SH-SY5Y (cell line): ENCODE measurements around the gene ADNP2.

Experiments used
- GATA2 ChIP-seq: IDR thresholded peaks from 2 replicates; pipeline ENCODE4 v1.6.1; 2011; ENCODE audit warnings: mild to moderate bottlenecking, low read depth, low read length
- GATA3 ChIP-seq: IDR thresholded peaks from 2 replicates; pipeline ENCODE4 v1.6.1; 2011; ENCODE audit warnings: low read depth, mild to moderate bottlenecking, low read length, moderate library complexity

DNA sequence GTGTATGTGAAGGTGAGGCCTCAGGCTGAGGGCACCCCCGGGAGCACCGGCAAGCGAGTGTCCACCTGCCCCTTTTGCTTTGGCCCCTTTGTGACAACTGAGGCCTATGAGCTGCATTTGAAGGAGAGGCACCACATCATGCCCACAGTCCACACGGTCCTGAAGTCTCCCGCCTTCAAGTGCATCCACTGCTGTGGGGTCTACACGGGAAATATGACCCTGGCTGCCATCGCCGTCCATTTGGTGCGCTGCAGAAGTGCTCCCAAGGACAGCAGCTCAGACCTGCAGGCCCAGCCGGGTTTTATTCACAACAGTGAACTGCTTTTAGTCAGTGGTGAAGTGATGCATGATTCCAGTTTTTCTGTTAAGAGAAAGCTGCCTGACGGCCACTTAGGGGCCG is 28.9 kb downstream of the ADNP2 start:
- TF ChIP-seq GATA2 (no peak), GATA3 (no peak)
